DMS 273 treated with DMSO at 0.1 percent for 48 hours (cell line): ENCODE results near the gene ARHGAP42.

Source experiments
- DNase-seq: peaks from one replicate; lab custom pipeline; 2025; lab: John Stamatoyannopoulos, UW

ARHGAP42 gene

DNA sequence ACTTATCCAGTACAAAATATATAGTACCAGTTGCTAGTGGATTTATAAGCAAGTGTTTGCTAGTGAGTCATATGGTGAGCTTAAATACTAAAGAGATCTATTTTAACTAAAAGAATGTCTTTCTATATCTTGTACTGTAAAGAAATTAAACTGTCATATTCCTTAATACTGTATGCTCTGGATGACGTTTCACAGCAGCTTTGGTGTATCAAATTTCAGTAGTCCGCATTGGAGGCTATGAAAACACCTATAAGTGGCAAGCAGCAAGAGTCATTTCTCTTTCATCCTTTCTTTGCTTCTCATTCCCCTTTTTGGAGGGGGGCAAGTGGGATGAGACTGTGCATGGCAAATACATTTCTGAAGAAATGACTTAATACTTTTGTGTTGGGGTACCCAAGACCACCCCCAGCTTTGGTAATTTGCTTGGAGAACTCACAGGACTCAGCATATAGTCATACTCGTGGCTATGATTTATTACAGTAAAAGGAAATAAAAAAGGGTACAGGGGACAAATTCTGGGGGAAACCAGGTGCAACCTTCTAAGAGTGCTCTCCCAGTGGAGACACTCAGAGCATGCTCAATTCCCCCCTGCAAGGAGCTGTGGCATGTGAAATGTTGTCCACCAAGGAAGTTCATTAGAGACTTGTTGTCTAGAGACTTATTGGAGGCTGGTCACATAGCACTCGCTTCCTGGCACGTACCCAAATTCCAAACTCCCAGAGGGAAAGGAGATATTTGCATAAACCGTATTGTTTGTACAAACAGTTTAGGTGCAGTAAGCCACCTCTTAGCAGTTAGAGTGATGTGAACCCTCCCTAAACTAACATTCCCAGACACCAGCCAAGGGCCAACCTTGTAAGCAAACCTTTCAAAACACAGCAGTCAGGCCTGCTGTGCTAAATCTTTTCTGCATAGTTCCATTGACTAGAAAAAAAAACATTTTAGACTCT, 231.7 kb downstream of the ARHGAP42 start:
- DNase-seq, result no peak

DNA sequence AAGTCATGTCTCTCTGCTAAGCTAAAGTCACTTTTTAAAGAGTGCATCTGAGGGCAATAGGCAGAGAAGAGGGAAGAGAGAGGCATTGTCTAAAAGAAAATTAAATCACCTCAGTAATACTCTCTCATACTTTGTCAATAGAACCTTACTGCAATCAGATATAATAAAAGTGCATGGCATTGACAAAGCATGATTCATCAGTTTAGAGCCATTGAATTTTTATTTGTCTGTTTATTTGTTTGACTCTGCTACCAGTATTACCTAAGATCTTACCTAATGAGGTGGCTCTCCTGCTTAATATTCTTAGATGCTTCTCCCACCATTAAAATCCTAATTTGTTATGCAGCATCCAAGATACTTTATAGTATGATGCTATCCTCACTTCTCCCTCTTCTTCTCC, 233.5 kb downstream of the ARHGAP42 start:
- no peak for DNase-seq

DNA sequence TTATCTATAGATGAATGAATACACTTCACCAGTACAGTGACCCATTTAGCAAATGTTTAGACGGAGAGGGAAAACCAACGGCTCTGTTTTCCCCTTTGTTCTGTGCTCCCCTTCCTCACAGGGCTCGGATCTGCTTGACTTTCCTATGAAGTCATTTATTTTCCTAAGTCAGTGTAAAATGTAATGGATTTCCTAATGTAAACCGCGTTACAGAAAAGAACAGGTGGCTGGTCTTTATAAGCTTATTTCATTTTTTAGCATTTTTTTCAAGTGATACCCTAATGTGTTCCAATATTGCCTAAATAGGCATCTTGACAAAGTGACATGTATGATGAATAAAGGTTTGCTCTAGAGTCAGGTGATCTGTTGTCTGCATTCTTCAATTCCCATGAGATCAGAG, 235.0 kb downstream of the ARHGAP42 start:
- DNase-seq, result no peak

DNA sequence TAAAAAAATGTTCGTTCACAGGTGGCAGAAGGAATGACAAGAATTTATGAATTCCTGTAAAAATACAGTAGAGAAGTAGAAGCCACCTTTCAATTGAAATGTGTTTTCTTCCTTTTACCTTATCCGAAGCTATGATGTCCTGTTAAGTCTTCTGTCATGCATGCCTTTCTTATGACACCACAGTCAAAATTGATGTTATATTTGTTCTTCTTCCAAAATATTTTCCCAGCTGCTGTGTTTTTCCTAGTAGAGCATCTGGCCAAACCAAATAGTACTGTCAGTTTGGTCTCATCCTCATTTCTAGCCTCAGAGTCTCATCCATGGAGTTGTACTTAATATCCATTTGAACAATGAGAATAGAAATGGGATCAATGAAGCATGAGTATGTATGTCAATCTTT, 236.5 kb downstream of the ARHGAP42 start:
- DNase-seq, result no peak

DNA sequence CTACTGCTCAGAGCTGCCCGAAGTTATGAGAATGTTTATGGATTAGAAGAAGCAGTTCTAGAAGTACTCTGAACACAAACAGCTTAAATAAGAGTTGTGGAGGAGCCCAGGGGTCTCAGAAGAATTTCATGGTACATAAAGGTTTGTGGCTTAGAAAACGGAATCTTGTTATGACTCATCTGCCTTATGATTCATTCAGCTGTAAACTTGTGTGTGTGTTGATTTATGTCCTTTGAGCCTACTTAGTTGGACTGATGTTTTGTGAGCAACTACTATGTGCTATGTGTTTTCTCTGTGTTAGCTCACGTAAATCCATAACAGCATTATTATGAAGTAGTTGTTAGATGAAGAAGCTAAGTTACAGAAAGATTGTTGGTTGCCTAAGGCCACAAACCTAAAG, 238.8 kb downstream of the ARHGAP42 start:
- DNase-seq, result no peak

DNA sequence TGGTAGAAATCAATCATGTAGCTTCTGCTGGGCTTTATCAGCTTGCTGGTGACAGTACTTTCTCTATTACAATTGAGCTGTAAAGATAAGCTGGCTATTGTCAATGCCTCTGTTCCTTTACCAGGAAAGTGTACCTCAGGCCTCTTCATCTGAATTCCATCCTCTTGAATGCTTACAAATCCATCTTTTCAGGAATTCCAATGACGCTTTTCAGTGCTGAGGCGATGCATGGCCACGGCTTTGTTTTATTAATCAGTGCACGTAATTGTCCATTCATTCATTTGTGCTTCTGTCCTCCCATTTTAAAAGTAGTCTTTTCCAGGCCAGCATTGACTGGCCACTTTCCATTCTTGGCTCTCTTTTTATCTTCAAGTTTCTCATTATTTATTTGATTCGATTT, 240.5 kb downstream of the ARHGAP42 start:
- DNase-seq, result no peak

DNA sequence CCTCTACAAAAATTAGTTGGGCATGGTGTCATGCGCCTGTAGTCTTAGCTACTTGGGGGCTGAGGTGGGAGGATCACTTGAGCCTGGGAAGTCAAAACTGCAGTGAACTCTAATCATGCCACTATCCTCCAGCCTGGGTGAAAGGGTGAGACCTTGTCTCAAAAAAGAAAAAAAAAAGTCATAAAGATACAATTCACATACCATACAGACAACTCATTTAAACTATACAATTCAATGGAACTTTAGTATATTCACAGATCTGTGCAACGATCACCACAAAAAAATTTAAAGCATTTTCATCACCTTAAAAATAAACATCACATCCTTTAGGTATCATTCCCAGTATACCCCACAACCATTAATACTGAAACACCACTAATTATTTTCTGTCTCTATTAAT, 241.3 kb downstream of the ARHGAP42 start:
- DNase-seq, result no peak

DNA sequence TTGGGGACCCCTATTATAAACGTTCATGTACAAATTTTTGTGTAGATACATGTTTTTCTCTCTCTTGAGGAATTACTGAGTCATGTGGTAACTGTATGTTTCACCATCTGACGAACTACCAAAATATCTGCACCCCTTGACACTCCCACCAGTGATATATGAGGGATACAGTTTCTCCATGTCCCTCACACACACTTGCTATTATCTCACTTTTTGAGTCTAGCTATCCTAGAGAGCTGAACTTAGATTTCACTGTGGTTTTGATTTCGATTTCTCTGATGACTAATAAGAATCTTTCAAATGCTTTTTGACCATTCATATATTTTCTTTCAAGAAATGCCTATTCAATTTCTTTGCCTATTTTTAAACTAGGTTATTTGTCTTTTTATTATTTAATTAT, 242.3 kb downstream of the ARHGAP42 start:
- DNase-seq, result no peak

DNA sequence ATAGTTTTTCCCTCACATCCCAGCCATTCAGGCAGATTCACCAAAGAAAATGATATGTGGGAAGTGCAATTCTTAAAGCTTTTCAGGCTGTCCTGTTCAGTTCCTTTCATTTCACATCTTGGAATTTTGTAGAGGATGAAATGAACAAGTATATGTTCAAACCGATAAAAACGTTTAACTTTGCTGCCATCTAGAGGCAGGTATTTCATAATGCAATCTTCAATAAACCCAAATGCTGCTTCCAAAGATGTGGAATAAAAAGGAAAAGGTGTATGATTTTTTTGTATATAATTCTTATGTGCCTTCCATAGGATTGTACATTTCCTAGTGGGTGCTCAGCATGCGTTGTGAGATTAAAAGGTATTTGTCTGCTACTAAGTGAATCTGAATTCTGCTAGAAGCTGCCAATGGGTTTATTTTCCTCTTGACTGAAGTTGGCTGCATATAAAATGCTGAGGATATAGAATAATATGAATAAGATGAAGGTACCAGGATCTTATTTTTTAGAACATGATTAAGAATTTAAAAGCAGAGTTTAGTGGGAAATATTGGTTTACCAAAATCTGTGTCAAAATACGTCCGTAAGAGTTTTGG, 243.2 kb downstream of the ARHGAP42 start:
- no peak for DNase-seq

DNA sequence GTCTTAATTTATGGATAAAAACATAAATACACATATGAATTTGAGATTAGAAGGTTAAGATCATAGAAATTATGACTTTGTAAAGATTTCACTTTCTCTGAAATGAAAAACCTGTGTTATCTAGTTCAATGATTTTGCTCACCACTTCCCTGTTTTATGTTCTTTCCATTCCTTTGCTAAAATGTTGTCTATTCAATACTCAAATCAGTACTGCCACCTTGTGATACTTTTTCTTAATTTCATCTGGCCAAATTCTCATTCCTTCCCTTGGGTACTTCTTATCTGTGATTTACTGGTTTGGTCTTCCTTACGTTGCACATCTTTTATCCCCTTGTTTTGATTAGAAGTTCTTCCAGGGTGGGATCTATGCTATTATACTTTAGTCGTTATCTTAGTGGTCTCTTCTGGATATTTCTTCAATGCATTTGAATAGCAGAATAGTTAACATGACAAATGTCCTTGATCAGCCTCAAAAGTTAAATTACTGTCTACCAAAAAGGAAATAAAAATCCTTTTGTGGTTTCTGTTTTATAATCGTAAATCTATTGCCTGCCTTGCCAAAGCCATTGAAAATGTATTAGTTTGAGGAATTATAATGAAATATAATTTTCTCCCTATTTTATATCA, 245.5 kb downstream of the ARHGAP42 start:
- no peak for DNase-seq

DNA sequence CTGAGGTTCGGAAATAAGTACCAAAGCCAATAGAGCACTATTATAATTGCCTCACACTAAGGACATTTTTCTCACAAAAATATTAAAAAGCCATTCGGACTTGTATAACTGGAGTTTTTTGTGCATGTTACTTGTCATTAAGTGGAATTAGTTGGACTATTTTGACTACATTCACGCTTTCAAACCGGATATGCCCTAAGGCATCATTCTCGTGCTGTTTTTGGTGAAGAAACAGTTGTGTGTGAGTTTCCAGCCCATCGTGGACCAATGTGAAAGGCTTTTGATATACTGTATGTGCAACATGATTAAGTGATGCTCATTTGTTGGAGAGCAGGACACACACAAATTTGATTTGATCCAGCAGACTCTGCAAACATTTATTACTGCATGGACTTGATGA, 249.7 kb downstream of the ARHGAP42 start:
- no peak for DNase-seq

DNA sequence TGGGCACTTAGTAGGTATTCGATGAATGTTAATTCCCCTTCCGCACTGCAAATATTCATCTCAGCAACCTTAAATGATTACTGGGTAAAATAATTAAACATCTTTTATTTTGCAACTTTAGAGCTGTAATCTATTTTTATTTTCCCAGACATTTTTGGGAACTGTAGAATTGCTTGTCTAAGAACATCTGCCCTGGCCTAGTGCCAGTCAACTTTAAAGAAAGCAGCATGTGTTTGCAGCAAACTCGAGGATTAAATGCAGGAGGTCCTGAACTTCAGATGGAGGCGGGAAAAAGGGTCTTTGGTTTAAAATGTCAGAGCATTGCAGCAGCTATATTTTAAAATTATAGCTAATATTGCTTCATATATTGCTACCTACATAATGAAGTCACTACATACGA, 252.5 kb downstream of the ARHGAP42 start:
- DNase-seq, result no peak

DNA sequence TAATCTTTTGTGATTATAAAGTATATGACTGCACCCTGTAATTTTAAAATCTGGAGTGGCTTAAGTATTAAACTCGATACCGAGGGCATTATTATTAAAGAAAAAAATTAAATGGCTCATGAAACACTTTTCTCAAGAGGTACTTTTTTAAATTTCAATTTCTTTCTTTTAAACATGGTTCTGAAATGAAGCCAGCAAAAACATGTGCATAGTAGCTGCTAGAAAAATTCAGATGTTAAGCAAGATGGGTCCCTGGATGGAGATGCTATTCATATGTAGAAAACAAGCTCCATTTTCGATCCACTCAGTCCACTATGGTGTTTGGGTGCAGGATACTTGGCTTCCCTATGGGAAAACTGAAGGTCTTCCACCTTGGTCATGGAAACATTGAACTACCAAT, 253.0 kb downstream of the ARHGAP42 start:
- no peak for DNase-seq

DNA sequence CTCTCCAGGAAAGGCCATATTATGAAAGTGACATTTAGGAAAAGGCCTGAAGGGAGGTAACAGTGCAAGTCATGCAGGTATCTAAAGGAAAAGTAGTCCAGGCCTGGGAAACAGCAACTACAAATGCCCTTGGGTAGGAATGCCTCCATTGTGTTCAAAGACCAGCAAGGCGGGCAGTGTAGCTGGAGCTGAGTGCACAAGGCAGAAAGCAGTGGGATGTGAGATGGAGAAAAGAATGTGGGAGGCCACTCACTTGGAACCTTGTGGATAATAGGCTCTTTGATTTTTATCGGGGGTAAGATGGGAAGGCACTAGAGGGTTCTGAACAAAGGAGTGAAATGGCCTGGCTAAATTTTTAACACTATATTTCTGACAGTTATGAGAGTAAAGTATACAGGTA, 253.9 kb downstream of the ARHGAP42 start:
- no peak for DNase-seq

DNA sequence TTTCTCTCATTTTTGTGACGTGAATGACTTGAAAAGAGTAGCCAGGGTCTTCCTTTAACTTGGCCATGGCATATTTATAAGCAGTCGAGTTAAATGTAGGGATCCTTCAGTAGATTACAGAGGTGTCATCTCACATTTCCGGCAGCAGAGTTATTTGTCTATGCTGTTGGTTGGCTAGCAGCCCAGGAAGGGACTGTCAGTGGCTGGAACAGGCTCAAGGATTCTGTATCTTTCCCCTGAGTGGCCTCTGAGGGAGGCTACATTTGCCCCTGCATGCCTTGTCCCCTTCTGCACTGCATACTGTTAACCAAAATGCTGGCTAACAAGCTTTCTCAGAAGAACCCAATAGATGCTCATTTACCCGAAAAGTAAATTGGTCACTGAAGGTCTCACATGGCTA, 254.9 kb downstream of the ARHGAP42 start:
- DNase-seq, result no peak

DNA sequence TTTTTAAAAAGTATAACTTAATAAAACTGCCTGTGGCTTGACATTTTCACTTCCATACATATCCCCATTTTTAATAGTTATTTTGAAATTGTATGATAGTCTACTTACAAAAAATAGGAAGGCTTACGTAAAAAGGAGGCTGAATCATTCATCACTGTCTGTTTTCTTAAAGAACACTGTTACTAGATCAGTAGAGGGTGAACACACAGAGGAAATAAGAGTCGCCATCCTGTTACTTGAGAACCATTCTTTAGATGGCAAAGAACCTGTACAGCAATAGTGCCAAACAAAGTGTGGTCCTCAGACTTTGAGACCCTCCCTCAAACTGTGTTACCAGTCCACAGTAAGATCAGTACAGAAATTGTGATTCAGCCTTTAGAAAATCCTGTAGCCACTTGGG, 261.8 kb downstream of the ARHGAP42 start:
- DNase-seq, result no peak

DNA sequence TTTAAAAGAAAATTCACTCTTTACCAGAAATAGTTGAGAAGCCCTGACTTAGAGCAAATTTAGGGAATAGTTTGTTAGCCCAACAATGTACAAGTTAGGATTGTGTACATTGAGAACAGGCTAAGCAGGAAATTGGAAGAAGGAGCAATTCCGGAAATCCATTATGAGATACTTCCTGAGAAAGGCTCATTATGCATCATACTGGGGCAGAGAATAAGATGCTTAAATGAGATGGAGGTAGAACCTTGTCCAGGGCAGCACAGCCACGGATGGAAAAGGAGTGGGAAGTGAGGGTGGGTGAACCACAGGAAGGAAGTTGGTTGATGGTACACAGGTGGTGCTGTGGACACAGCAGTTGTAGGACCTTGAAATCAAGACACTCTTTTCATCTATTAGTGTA, 262.4 kb downstream of the ARHGAP42 start:
- DNase-seq, result no peak

DNA sequence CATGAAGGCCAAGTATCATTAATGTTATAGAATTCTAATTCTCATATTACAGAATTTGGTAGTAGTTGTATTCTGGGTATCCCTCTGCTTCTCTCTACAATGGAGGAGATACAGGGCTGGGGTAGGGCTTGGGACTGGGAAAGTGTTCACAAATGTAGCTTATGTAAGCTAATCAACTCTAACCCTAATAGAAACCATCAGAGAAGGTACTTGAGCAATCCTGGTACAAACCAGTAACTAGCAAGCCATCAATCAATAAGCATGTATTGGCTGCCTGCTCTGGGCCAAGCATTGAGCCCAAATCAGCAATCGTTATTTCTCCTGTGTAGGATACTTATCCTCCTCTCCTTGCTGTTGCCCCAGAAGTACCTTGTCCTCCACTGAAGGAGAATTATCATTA, 268.2 kb downstream of the ARHGAP42 start:
- DNase-seq, result no peak

DNA sequence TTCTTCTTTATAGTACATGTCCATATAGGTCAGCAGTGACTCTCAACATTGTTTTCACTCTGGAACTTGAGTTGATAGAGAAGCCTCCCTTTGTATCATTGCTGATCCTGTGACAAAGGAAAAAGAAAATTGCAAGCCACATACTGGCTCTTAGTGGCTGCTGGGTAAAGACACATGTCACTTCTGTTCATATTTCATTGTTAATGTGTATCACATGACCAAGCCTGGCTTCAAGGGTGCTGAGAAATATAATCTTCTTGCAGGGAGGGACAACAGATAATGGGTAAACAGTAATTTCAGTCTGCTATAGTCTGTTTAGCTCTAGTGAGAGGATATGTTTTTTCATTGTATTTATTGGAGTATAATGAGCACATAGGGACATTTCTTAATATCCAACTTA, 269.3 kb downstream of the ARHGAP42 start:
- DNase-seq, result no peak

DNA sequence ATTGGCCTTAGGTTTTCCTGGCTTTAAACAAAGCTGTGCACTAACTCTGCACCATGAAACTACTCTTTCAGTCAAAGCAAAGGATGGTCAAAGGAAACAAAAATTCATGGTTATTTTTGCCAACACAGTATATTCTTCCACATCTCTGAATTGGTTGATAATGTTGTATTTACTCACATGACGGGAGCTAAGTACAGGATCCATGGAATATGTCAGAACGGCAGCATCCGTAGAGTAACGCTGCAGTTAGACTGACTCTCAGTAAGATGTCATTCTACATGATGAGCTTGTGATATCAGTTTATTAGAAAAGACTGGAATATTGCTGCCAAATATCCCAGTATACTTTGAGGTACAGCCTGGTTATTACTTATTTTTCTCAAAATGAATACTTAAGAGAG, 270.4 kb downstream of the ARHGAP42 start:
- no peak for DNase-seq

DNA sequence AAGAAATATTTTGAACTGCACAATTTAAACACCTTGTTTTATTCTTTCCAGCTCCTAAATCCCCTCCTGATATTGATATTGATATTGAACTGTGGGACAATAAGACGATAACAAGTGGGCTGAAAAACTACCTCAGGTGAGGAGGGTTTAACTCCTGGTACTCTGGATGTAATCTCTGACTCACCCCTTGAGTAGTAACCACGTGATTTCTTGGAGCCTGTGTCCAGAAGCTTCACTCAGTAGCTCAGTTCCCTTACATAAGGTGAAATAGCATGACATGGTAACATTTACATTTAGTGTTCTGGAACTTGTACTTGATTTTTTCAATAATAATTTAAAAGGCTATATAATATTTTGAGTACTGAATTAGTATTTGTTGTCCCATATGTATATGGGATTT, 274.5 kb downstream of the ARHGAP42 start:
- no peak for DNase-seq

DNA sequence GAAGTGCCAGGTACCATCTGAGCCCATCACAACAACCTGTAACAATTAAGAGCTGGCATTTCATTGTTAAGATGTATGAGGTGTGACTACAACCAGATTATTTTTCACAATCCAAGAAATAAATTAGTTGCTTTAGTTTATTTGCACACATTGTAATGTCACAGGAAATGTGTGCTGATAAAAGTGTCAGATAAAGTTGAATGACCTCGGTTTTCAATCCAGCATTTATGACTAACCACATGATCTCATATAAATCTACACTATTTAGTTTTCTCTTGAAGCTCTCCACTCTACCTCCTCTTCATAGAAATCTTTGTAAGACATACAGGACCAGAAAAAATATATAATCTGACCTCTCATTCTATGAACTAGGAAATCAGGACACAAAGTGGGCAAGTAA, 276.3 kb downstream of the ARHGAP42 start:
- DNase-seq, result no peak

DNA sequence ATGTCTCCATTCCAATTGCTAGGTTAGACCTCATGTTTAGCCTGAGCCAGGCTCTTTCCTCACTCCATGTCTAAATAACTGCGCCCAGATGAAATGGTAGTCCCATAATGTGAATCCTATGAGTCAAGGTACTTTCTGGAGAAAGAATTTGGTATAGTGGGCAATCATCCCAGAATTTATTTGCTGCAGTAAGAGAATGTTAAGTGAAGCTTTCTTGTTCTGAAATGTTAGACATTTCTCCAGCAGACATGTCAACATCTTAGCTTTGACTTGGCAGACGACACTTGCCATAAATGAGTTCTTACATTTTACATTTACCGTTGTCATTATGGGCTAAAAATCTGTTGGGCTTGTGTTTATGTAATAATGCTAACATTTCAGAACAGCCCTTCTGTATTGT, 277.3 kb downstream of the ARHGAP42 start:
- no peak for DNase-seq
